Right lung (tissue), 10 donors: Measurements from ENCODE around the gene PLA2G1B. TPM values are rescaled to one million over a fixed set of nuclear protein-coding genes. Genes with fewer than 3 reads are reported as not detected.

Experiments
- DNase-seq, 2 donors: peaks; one replicate each; pipeline ENCODE4 v3.0.0-alpha.2; 2013
- long read RNA-seq, 8 donors: transcript quantifications; one replicate each; lab custom pipeline, GENCODE V29; 2026
- polyA plus RNA-seq, 5 donors: library from polyadenylated mRNA; unstranded; fragments of 120-200 nt; gene quantifications; one replicate each; pipeline versions ENCODE4 v1.2.1 to v1.2.3, GENCODE V29; 2013; ENCODE audit warnings: inconsistent platforms in 1 of 5, low replicate concordance in 1 of 5; ENCODE audit not compliant: insufficient read length in 5 of 5, insufficient read depth in 1 of 5

The PLA2G1B gene
- 1 to 10 TPM in 3 of 5 donors, under 1 TPM in 2; 0.87 to 2.7 (median 2.0) TPM for polyA plus RNA-seq
- long read RNA-seq, donor 1, partial matches to known transcripts = 0 of 3 reads
- long read RNA-seq, donor 1, other reads (novel, unspliced or antisense) = 0 of 3 reads
- long read RNA-seq, donor 2, partial matches to known transcripts = 0 of 1 reads
- long read RNA-seq, donor 2, other reads (novel, unspliced or antisense) = 0 of 1 reads
- long read RNA-seq, donor 3, partial matches to known transcripts = 0 of 2 reads
- long read RNA-seq, donor 3, other reads (novel, unspliced or antisense) = 0 of 2 reads
- long read RNA-seq, donor 4, partial matches to known transcripts = 0 of 1 reads
- long read RNA-seq, donor 4, other reads (novel, unspliced or antisense) = 0 of 1 reads
- long read RNA-seq, donor 5 = 0 reads
- long read RNA-seq, donor 6, partial matches to known transcripts = 0 of 1 reads
- long read RNA-seq, donor 6, other reads (novel, unspliced or antisense) = 0 of 1 reads
- long read RNA-seq, donor 7, partial matches to known transcripts = 0 of 1 reads
- long read RNA-seq, donor 7, other reads (novel, unspliced or antisense) = 0 of 1 reads
- long read RNA-seq, donor 8 = 0 reads

GRCh38 chr12:120327593-120327992, at the start of gene PLA2G1B:
Gene PLA2G1B, minus strand, starts transcription at chr12:120327779. Its CDS starts 26 bp downstream, at chr12:120327753.
- DNase-seq = no peak

- no peak for DNase-seq
These were observed 49.5 kb upstream of the PLA2G1B start for GRCh38 chr12:120376934-120377572.

GRCh38 chr12:120376416-120376815, 48.8 kb upstream of the PLA2G1B start:
- DNase-seq = no peak

GRCh38 chr12:120376009-120376408, 48.4 kb upstream of the PLA2G1B start:
- no peak for DNase-seq

GRCh38 chr12:120373683-120374082, 46.1 kb upstream of the PLA2G1B start:
- no peak for DNase-seq

- no peak for DNase-seq
These were observed 43.0 kb upstream of the PLA2G1B start for GRCh38 chr12:120370343-120371243.

- DNase-seq = no peak
These were observed 42.2 kb upstream of the PLA2G1B start for GRCh38 chr12:120369603-120370342.

- DNase-seq = no peak
These were observed 41.4 kb upstream of the PLA2G1B start, which contains the start of gene MSI1 for GRCh38 chr12:120368789-120369602. Gene MSI1, minus strand, starts transcription at chr12:120369164. Its CDS starts 73 bp downstream, at chr12:120369091.

- no peak for DNase-seq
These were observed 40.6 kb upstream of the PLA2G1B start for GRCh38 chr12:120367924-120368788.

- no peak for DNase-seq
These were observed 39.8 kb upstream of the PLA2G1B start for GRCh38 chr12:120367233-120367923.

- DNase-seq = no peak
These were observed 39.3 kb upstream of the PLA2G1B start for GRCh38 chr12:120366845-120367232.

- no peak for DNase-seq
These were observed 38.7 kb upstream of the PLA2G1B start for GRCh38 chr12:120366341-120366705.

GRCh38 chr12:120365675-120366340, 38.2 kb upstream of the PLA2G1B start:
- no peak for DNase-seq

- DNase-seq = no peak
These were observed 36.9 kb upstream of the PLA2G1B start for GRCh38 chr12:120364487-120364886.

- no peak for DNase-seq
These were observed 35.8 kb upstream of the PLA2G1B start for GRCh38 chr12:120363274-120363855.

- no peak for DNase-seq
These were observed 35.1 kb upstream of the PLA2G1B start for GRCh38 chr12:120362516-120363273.
